Right atrium auricular region (tissue), 2 donors: Measurements from ENCODE around the gene TTLL5. TPM values are rescaled to one million over a fixed set of nuclear protein-coding genes. Genes with fewer than 3 reads are reported as not detected.
A peak's percentile ranks its signal among the peaks of the same experiment; 100 is the strongest.

Experiments used
- DNase-seq: peaks from one replicate; pipeline ENCODE4 v3.0.0-alpha.2; 2019; ENCODE audit warnings: low spot score
- H3K27ac ChIP-seq, 2 donors: fragments of 200-600 bp; sonication (generic); 1 replicate in 1 of 2; 2 replicates in 1 of 2; pipeline ENCODE4 v1.5.1; 2016 to 2019
- H3K27me3 ChIP-seq, 2 donors: fragments of 200-600 bp; sonication (generic); one replicate each; pipeline versions ENCODE4 v1.5.1 to v1.6.0; 2017 to 2019
- H3K36me3 ChIP-seq: fragments of 200-600 bp; sonication (generic); one replicate; pipeline ENCODE4 v1.5.1; 2016
- H3K4me1 ChIP-seq, 2 donors: fragments of 200-600 bp; sonication (generic); one replicate each; pipeline versions ENCODE4 v1.5.1 to v1.6.0; 2017 to 2019
- H3K4me3 ChIP-seq, 2 donors: fragments of 200-600 bp; sonication (generic); 1 replicate in 1 of 2; 2 replicates in 1 of 2; pipeline ENCODE4 v1.5.1; 2017 to 2019; ENCODE audit warnings: mild to moderate bottlenecking in 1 of 2, moderate library complexity in 1 of 2
- H3K9me3 ChIP-seq, 2 donors: fragments of 200-600 bp; sonication (generic); one replicate each; pipeline ENCODE4 v1.5.1; 2019
- total RNA-seq, 2 donors: library from RNA; depleted of rRNA; stranded (reverse); fragments of >200 nt; gene quantifications; one replicate each; pipeline ENCODE4 v1.1.0, GENCODE V29; 2016
- TF ChIP-seq, protein P1 (sequence below), 2 donors: fragments of 200-600 bp; sonication (generic); IDR thresholded peaks; one replicate each; pipeline ENCODE4 v1.5.1; 2019; ENCODE audit warnings: antibody characterized with exemption in 2 of 2

TTLL5 gene
- total RNA-seq, 2 donors from 2014 or later, result 15.3 to 22.6 TPM

GRCh38 chr14:75982266-75983018 lies 321.4 kb downstream of the TTLL5 start:
- Histone ChIP-seq H3K27ac (peak overlapping the region; percentile 97 to 99), H3K4me1 (peaks cover 0 to 67% of the 10 kb centered on the region in 2 donors), H3K4me3 (peak overlapping the region; percentile 69 to 72), H3K27me3 (no peaks in the 10 kb centered on the region), H3K9me3 (no peaks in the 10 kb centered on the region), H3K36me3 (no peaks in the 10 kb centered on the region)
- TF ChIP-seq, protein P1, sequence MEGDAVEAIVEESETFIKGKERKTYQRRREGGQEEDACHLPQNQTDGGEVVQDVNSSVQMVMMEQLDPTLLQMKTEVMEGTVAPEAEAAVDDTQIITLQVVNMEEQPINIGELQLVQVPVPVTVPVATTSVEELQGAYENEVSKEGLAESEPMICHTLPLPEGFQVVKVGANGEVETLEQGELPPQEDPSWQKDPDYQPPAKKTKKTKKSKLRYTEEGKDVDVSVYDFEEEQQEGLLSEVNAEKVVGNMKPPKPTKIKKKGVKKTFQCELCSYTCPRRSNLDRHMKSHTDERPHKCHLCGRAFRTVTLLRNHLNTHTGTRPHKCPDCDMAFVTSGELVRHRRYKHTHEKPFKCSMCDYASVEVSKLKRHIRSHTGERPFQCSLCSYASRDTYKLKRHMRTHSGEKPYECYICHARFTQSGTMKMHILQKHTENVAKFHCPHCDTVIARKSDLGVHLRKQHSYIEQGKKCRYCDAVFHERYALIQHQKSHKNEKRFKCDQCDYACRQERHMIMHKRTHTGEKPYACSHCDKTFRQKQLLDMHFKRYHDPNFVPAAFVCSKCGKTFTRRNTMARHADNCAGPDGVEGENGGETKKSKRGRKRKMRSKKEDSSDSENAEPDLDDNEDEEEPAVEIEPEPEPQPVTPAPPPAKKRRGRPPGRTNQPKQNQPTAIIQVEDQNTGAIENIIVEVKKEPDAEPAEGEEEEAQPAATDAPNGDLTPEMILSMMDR (IDR thresholded peaks at IDR 0.05), result peak; percentile 74 to 92
- peak; percentile 87 for DNase-seq

GRCh38 chr14:75983019-75983358 lies 321.9 kb downstream of the TTLL5 start:
- peak overlapping the region; percentile 97 to 99 for H3K27ac ChIP-seq
- no peak for DNase-seq
- TF ChIP-seq, protein P1 (IDR thresholded peaks at IDR 0.05), result no peak
- H3K36me3 ChIP-seq, result no peaks in the 10 kb centered on the region
- no peaks in the 10 kb centered on the region for H3K9me3 ChIP-seq
- peaks cover 0 to 66% of the 10 kb centered on the region in 2 donors for H3K4me1 ChIP-seq
- peak overlapping the region; percentile 69 to 72 for H3K4me3 ChIP-seq
- H3K27me3 ChIP-seq, result no peaks in the 10 kb centered on the region

DNA sequence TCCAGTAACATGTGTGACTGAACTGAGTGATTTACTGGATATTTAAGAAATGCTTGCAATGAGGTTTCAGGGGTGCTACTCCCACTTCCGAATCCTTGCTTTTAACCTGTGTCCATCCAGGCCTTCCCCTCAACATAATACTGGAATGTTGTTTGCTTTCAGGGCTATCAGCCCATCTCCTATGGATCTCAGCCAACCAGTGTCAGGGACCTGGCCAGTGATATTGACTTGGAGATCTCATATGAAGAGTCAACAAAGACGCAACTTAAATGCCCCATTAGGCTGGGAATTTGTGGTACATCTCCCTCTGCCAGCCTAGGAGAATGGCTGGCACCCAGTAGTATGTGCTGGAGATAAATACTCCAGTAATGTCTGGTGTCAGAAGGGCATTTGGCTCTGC lies 323.6 kb downstream of the TTLL5 start:
- no peak overlapping the region for H3K4me3 ChIP-seq
- peaks cover 0 to 63% of the 10 kb centered on the region in 2 donors for H3K4me1 ChIP-seq
- H3K27me3 ChIP-seq, result no peaks in the 10 kb centered on the region
- H3K36me3 ChIP-seq, result peaks cover 5% of the 10 kb centered on the region
- no peaks in the 10 kb centered on the region for H3K9me3 ChIP-seq
- H3K27ac ChIP-seq, result peak overlapping the region; percentile 97 to 99
- TF ChIP-seq, protein P1 (IDR thresholded peaks at IDR 0.05), result no peak
- no peak for DNase-seq

- TF ChIP-seq, protein P1 (IDR thresholded peaks at IDR 0.05), result no peak
- peak within 1 kb of the TSS; percentile 97 to 99 for H3K27ac ChIP-seq
- H3K27me3 ChIP-seq, result no peaks in the 10 kb centered on the region
- DNase-seq, result peak; percentile 94
- H3K36me3 ChIP-seq, result peaks cover 16% of the 10 kb centered on the region
- no peaks in the 10 kb centered on the region for H3K9me3 ChIP-seq
- peak within 1 kb of the TSS; percentile 80 to 95 for H3K4me3 ChIP-seq
- peaks cover 0 to 53% of the 10 kb centered on the region in 2 donors for H3K4me1 ChIP-seq
Measured at GRCh38 chr14:75985618-75986438, 324.8 kb downstream of the TTLL5 start, which contains the start of gene IFT43. Gene IFT43, plus strand, starts transcription at chr14:75985763. Its CDS starts 24 bp downstream, at chr14:75985787.

GRCh38 chr14:75986439-75986765 lies 325.4 kb downstream of the TTLL5 start:
- Histone ChIP-seq H3K36me3 (peaks cover 19% of the 10 kb centered on the region), H3K27ac (peak overlapping the region; percentile 97 to 99), H3K9me3 (no peaks in the 10 kb centered on the region), H3K4me3 (peak overlapping the region; percentile 80 to 95), H3K4me1 (peaks cover 0 to 49% of the 10 kb centered on the region in 2 donors), H3K27me3 (no peaks in the 10 kb centered on the region)
- DNase-seq, result no peak
- TF ChIP-seq, protein P1 (IDR thresholded peaks at IDR 0.05), result no peak
